Right kidney (tissue), 1 donor: ENCODE results near the gene ARHGAP24.
A peak's percentile ranks its signal among the peaks of the same experiment; 100 is the strongest.

Experiments
- DNase-seq: peaks from one replicate; pipeline ENCODE4 v3.0.0-alpha.2; 2016

The ARHGAP24 gene

GRCh38 chr4:85919200-85919887 lies 444.4 kb downstream of the ARHGAP24 start:
- DNase-seq: no peak

GRCh38 chr4:85925071-85925470 lies 450.1 kb downstream of the ARHGAP24 start:
- DNase-seq: no peak

GRCh38 chr4:85928775-85929591 lies 454.0 kb downstream of the ARHGAP24 start:
- DNase-seq: peak; percentile 68

- peak; percentile 72 for DNase-seq
Observed at GRCh38 chr4:85929961-85930665, 455.2 kb downstream of the ARHGAP24 start.

GRCh38 chr4:85932500-85933290 lies 457.7 kb downstream of the ARHGAP24 start:
- DNase-seq: peak; percentile 71

GRCh38 chr4:85933291-85933640 lies 458.3 kb downstream of the ARHGAP24 start:
- no peak for DNase-seq

- no peak for DNase-seq
Observed at GRCh38 chr4:85937507-85937906, 462.6 kb downstream of the ARHGAP24 start.

- peak; percentile 35 for DNase-seq
Observed at GRCh38 chr4:85938062-85938461, 463.1 kb downstream of the ARHGAP24 start.

GRCh38 chr4:85938902-85939301 lies 464.0 kb downstream of the ARHGAP24 start:
- DNase-seq: no peak

GRCh38 chr4:85939595-85939994 lies 464.6 kb downstream of the ARHGAP24 start:
- no peak for DNase-seq

GRCh38 chr4:85940151-85940550 lies 465.2 kb downstream of the ARHGAP24 start:
- peak; percentile 22 for DNase-seq

GRCh38 chr4:85942107-85942506 lies 467.2 kb downstream of the ARHGAP24 start:
- no peak for DNase-seq

- DNase-seq: no peak
Observed at GRCh38 chr4:85946821-85947220, 471.9 kb downstream of the ARHGAP24 start.

GRCh38 chr4:85951099-85951498 lies 476.1 kb downstream of the ARHGAP24 start:
- DNase-seq: no peak

GRCh38 chr4:85952528-85952927 lies 477.6 kb downstream of the ARHGAP24 start:
- DNase-seq: no peak

GRCh38 chr4:85952972-85953650 lies 478.2 kb downstream of the ARHGAP24 start:
- no peak for DNase-seq

GRCh38 chr4:85953651-85954018 lies 478.7 kb downstream of the ARHGAP24 start:
- DNase-seq: no peak

GRCh38 chr4:85955620-85956292 lies 480.8 kb downstream of the ARHGAP24 start:
- no peak for DNase-seq

GRCh38 chr4:85956293-85956945 lies 481.5 kb downstream of the ARHGAP24 start:
- no peak for DNase-seq

GRCh38 chr4:85961887-85962286 lies 486.9 kb downstream of the ARHGAP24 start:
- DNase-seq: no peak

- DNase-seq: no peak
Observed at GRCh38 chr4:85963231-85963630, 488.3 kb downstream of the ARHGAP24 start.
